GM12873 (cell line): ENCODE measurements around the gene C13orf46.

ENCODE experiments used
- TF ChIP-seq, protein P1 (sequence below): IDR thresholded peaks from 2 replicates; pipeline ENCODE4 v1.5.1; 2012; ENCODE audit warnings: low read depth, mild to moderate bottlenecking, moderate library complexity, low read length, control low read depth; ENCODE audit not compliant: insufficient read depth; ENCODE audit errors: missing control alignments

The C13orf46 gene

DNA sequence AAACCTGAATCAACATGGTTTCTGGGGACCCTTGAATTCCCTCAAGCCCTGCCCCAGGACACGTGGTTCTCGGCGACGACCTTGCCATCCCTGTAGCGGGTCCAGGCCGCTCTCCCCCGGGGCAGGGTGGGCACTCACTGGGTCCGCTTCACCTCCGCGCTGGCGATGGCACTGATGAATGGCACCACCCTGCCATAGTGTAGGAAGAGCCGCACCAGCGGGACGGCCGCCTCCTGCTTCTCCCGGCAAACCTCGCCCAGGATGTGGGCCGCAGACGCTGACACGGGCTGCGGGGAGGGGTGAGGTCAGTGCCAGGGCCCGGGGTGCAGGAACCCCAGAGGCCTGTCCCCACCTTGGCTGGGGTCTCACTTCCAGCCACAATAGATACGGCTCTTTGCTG lies 44.1 kb upstream of the C13orf46 start:
- TF ChIP-seq, protein P1, sequence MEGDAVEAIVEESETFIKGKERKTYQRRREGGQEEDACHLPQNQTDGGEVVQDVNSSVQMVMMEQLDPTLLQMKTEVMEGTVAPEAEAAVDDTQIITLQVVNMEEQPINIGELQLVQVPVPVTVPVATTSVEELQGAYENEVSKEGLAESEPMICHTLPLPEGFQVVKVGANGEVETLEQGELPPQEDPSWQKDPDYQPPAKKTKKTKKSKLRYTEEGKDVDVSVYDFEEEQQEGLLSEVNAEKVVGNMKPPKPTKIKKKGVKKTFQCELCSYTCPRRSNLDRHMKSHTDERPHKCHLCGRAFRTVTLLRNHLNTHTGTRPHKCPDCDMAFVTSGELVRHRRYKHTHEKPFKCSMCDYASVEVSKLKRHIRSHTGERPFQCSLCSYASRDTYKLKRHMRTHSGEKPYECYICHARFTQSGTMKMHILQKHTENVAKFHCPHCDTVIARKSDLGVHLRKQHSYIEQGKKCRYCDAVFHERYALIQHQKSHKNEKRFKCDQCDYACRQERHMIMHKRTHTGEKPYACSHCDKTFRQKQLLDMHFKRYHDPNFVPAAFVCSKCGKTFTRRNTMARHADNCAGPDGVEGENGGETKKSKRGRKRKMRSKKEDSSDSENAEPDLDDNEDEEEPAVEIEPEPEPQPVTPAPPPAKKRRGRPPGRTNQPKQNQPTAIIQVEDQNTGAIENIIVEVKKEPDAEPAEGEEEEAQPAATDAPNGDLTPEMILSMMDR, result no peak

DNA sequence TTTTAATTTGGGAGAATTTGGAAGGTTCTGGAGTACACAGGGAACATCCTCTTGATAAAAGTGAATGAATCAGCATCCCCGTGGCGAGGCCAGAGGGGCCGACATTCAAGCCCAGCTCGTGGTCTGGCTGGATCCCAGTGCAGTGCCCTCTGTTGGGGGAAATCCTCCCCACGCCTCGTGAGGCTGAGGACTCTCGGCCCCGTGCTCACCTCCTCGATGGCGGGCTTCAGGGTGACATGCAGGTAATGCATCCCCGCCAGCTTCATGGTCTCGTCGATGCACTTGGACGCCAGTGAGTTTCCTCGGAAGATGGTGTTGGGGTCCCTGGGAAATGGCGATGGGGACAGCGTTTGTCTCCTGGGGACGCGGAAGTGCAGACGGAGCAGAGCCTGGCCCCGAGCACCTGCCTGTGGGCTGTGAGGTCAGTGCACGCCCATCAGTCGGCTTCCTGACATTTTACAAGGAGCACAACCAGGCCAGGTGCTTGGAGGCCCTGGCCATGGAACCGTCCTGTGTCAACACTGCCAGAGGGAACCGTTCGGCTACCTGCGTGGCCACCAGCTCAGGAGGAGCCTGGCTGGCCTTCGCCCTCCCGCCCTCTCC lies 43.3 kb upstream of the C13orf46 start:
- TF ChIP-seq, protein P1, result peak; percentile 27

DNA sequence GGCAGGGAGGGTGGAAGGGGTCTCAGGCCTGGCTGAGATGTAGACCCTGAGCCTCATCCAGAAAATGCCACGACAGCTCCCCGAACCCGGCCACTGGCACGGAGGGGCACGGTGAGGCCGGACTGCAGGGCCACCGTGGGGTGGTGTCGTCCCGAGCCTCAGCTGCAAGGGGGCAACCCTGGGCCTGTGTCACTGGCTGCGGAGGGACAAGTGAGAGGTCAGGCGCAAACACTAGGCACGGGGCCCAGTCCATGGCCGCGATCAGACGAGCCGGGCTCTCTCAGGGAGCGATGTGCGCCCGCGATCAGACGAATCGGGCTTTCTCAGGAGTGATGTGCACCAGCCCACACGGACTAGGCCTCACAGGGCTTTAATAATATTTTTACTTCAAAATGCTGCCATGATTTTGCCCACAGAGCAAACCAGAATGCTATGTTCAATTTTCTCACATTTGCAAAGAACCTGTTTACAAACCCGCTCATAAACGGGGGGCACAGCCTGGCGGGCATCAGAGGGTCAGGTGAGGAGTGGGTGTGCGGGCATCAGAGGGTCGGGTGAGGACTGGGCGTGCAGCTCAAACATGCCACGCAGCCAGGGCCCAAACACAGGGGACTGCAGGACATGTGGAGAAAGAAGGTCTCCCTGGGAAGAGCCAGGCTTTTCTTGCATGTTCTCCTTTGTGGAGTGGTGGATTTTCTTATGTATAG lies 42.6 kb upstream of the C13orf46 start:
- TF ChIP-seq, protein P1, result no peak

DNA sequence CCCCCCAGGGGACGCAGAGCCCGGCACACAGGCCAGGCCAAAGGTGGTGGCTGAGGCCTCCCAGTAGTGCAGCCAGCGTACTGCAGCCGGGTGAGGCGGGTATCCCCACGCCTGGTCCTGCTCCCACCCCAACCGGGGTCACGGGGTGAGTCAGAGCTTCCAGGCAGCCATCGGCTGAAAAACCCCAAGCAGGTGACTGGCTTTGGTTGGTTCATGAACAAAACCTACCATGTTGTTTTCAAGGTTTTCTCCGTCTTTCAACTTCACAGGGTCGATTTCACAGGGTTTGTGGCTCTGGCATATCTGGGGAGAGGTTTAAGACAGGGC lies 42.1 kb upstream of the C13orf46 start:
- TF ChIP-seq, protein P1, result no peak

DNA sequence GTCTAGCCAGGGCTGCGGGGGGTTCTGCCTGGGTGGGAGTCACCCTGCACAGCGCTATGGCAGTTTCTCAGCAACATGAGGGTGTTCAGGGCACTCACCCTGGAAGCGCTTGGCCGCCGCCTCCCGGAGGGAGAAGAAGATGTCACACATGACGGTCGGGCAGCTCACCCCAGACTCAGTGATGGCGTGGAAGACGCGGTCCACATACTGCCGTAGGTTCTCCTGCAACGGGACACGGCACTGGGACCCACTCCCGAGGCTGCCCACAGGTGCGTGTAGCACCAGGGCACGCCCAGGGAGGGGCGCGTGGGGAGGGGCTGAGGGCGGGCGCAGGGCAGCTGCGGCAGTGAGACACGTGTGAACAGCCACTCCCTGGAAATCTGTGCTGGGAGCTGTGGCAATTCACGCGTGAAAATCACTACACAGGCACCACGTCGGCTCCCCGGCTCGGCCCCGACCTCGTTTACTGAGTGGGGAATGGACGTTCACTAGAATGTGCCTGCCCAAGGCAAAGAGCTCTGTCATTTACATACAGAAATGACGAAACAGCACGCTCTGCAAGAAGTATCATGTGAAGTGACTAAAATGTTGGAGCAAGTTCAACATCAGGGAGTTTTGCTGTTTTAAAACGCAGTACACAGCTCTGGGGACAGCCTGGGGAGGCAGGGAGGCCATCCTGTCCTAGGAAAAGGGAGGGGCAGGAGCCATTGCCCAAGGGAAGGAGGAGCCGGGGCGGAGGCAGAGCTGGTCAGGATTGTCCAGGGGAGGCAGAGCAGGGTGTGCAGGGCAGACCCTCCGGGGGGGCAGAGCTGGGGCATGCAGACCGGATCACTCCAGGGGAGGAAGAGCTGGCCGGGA lies 41.5 kb upstream of the C13orf46 start:
- TF ChIP-seq, protein P1, result no peak

DNA sequence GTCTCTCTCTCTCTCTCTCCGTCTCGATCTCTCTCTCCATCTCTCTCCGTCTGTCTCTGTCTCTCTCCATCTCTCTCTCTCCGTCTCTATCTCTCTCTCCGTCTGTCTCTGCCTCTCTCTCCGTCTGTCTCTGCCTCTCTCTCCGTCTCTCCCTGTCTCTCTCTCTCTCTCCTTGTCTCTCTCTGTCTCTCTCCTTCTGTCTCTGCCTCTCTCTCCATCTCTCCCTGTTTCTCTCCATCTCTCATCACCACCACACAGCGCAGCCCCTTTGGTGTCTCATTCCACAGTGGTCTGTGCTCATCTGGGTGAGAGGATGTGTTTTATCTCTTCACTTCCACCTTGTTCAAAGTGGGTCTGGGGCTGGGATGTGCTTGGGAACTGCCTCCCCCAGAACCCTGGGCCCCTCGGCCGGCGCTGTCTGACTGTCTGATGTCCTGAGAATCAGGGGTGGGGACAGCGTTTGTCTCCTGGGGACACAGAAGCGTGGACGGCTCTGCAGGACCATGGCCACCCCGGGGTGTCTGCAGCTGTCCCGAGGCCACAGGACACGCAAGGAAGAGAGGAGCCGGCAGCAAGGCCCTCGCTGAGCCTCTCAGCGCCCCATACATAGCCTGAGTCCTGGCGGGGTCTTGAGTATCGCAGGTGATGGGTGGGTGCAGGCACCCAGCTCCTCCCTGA lies 40.2 kb upstream of the C13orf46 start:
- TF ChIP-seq, protein P1, result no peak

DNA sequence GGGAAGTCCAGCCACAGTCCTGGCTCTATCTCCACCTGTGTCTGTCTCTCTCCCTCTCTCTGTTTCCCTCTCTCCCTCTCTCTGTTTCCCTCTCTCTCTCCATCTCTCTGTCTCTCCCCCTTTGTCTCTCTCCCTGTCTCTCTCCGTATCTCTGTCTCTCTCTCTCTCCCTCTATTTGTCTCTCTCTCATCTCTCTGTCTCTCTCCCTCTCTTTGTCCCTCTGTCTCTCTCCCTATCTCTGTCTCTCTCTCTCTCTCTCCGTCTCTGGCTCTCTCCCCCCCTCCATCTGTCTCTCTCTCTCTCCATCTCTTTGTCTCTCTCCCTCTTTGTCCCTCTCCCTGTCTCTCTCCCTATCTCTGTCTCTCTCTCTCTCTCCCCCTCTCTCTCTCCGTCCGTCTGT lies 39.5 kb upstream of the C13orf46 start:
- TF ChIP-seq, protein P1, result no peak
